ENCODE results near the gene NTM.

- TF ChIP-seq CTCF (IDR thresholded peaks at IDR 0.05; ENCODE audit: poor library complexity, severe bottlenecking): no peak
- no peak for TF ChIP-seq EZH2 (IDR thresholded peaks at IDR 0.05; ENCODE audit: borderline replicate concordance, insufficient read depth, low read length, poor library complexity, severe bottlenecking)
- no peak for TF ChIP-seq EP300 (conservative IDR thresholded peaks at IDR 0.05; ENCODE audit: poor library complexity, severe bottlenecking)
- no peak for TF ChIP-seq POLR2AphosphoS5 (IDR thresholded peaks at IDR 0.05)
- no peak for TF ChIP-seq REST (IDR thresholded peaks at IDR 0.05; ENCODE audit: borderline replicate concordance)
These were observed 841.1 kb downstream of the NTM start for GRCh38 chr11:132211479-132211878.

Data from neural cell (in vitro differentiated cells).